DOHH2 (cell line): ENCODE results near the gene CDK14.

ENCODE experiments used
- CTCF ChIP-seq: fragments of 200-600 bp; sonication (generic); IDR thresholded peaks from one replicate; pipeline ENCODE4 v1.5.1; 2014; ENCODE audit warnings: antibody characterized with exemption, mild to moderate bottlenecking, low read depth, low read length; ENCODE audit not compliant: poor library complexity, severe bottlenecking
- EZH2phosphoT487 ChIP-seq: fragments of 200-600 bp; sonication (generic); IDR thresholded peaks from 2 replicates; pipeline ENCODE4 v1.6.1; 2017; ENCODE audit warnings: borderline replicate concordance, mild to moderate bottlenecking, antibody characterized with exemption, low read length, moderate library complexity, mixed read lengths

- TF ChIP-seq EZH2phosphoT487 (no peak), CTCF (no peak)
These were observed 337.9 kb downstream of the CDK14 start for GRCh38 chr7:90933984-90934383.
